Cardiac fibroblast (primary cell): ENCODE measurements around the gene SKAP1.

ENCODE experiments used
- DNase-seq, 2 donors: peaks; one replicate each; pipeline versions ENCODE4 v3.0.0 to v3.0.0-alpha.2; 2010; ENCODE audit warnings: low read depth in 2 of 2
- H3K4me3 ChIP-seq, 2 donors: replicated peaks in 1 of 2; 1 replicate in 1 of 2; 2 replicates in 1 of 2; pipeline ENCODE4 v1.5.1; 2011; ENCODE audit warnings: low read depth in 2 of 2, low read length in 2 of 2, mild to moderate bottlenecking in 2 of 2, moderate library complexity in 1 of 2
- TF ChIP-seq, protein P1 (sequence below): IDR thresholded peaks from one replicate; pipeline ENCODE4 v1.5.1; 2011; ENCODE audit warnings: low read depth, mild to moderate bottlenecking, low read length, inconsistent platforms

SKAP1 gene

DNA sequence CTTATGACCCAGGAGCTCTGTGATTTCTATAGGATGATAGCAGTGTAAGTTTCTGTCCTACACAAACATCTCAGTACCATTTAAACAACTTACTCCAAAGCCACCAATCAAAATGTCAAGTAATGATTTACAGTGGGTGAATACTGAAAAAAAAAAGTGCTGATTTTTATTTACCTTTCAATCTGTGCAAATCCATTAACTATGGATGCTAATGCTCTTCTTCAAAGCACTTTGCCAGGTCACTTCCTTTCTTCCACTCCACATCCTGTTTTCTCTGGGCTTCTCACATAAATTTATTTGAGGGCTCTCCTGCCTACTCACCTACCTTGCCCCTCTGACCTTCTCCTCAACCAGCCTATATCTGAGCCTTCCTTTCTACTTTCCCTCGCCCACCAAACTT lies 101.6 kb downstream of the SKAP1 start:
- no peak overlapping the region for H3K4me3 ChIP-seq
- no peak for DNase-seq
- TF ChIP-seq, protein P1, sequence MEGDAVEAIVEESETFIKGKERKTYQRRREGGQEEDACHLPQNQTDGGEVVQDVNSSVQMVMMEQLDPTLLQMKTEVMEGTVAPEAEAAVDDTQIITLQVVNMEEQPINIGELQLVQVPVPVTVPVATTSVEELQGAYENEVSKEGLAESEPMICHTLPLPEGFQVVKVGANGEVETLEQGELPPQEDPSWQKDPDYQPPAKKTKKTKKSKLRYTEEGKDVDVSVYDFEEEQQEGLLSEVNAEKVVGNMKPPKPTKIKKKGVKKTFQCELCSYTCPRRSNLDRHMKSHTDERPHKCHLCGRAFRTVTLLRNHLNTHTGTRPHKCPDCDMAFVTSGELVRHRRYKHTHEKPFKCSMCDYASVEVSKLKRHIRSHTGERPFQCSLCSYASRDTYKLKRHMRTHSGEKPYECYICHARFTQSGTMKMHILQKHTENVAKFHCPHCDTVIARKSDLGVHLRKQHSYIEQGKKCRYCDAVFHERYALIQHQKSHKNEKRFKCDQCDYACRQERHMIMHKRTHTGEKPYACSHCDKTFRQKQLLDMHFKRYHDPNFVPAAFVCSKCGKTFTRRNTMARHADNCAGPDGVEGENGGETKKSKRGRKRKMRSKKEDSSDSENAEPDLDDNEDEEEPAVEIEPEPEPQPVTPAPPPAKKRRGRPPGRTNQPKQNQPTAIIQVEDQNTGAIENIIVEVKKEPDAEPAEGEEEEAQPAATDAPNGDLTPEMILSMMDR: no peak

DNA sequence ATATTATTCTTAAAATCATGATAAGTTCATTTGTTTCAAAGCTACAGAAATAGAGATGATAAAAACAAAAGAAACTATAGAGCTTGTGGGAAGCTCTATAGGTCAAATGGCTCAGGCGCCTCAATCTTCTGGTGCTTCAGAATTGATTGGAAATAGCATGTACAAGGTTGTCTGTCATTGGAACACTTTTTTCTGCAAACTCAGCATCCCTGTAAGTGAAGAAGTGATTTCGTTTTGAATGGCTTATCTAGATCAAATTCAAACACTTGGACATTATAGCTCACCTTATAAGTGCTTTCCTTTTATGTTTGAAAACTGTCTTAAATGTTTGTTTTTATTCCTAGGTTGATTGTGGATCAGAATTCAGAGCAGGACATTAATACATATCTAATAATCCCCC lies 103.7 kb downstream of the SKAP1 start:
- DNase-seq: no peak
- H3K4me3 ChIP-seq: no peak overlapping the region
- TF ChIP-seq, protein P1: no peak

DNA sequence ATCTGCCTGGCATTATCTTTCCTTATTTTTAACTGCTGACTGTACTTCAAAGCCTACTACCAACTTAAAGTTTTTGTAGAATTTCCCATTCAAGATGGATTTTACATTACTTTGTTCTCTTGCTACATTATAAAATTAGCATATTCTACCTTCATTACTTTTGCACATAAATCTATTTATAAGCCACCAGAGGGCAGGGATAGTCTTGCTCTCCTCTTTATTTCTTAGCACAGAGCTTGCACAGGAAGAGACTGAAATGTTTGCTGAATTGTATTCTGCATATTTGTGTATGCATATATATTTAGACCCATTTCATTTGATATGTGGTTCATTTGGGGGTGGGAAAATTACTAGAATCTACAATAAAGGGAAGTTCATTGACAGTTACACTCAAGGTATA lies 108.0 kb downstream of the SKAP1 start:
- H3K4me3 ChIP-seq: no peak overlapping the region
- DNase-seq: peak; percentile 19 to 34
- TF ChIP-seq, protein P1: no peak

DNA sequence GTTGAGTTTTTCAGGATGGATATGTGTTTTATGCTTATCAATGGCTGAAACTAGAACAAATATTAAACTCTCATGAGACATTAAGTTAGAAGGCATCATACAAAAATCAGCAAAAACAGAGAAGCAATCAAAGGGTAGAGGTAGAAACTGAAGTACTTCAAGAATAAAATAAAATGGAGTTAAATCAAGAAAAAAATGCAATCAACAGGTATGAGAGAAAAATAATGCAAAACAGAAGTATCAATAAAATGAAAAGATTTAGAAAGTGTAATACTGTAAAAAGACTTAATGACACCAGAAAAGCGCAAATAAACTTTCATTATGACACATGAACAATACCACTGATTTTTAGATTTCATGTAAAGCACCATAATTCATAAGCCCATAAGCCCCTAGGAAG lies 112.3 kb downstream of the SKAP1 start:
- no peak for DNase-seq
- TF ChIP-seq, protein P1: no peak
- H3K4me3 ChIP-seq: no peak overlapping the region

DNA sequence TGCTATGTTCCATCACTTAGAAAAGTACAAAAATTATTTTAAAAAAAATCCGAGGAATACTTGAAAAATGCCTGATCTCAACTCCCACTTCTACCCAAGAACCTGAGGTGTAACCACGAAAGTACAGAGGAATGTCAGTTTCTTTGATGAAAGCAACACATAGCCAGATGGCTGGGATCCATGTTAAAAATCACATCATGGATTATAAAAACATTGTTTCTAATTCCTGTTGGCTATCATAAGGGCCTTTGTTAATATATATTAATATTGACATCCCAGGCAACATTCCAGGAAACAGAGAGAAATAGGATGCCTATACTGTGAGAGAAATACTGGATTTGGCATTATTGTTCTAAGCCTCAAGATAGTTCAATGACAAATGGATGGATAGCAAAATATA lies 115.3 kb downstream of the SKAP1 start:
- DNase-seq: no peak
- H3K4me3 ChIP-seq: no peak overlapping the region
- TF ChIP-seq, protein P1: no peak

DNA sequence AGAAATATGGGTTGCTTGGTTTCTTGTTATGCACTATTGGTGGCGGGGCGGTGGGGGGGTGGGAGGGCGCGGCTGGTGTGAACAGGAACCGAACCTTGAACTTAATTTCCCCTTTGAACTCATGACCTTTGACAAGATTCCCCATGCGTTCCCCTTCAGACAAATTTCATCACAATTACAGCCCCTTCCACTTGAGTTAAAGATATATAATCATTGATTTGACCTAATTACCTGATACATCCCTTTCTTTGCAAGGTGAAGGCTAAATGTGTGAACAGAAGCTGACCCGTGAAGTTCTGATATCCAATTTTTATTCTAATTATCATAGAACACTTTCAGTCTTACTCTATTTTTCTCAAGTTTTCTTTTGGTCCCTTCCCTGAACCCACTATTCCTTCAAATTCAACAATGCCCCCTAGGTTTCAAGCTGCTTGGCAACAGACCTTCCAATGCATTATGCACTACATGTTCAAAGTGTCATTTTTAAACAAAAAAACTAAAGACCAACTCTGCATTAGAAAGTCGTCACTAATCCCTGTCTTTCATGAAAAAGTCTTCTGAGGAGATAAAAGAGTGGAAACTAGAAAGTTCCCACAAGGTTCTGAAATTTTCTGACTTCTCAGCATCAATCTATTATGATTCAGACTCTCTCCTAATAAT lies 116.8 kb downstream of the SKAP1 start:
- H3K4me3 ChIP-seq: no peak overlapping the region
- TF ChIP-seq, protein P1: no peak
- DNase-seq: no peak

DNA sequence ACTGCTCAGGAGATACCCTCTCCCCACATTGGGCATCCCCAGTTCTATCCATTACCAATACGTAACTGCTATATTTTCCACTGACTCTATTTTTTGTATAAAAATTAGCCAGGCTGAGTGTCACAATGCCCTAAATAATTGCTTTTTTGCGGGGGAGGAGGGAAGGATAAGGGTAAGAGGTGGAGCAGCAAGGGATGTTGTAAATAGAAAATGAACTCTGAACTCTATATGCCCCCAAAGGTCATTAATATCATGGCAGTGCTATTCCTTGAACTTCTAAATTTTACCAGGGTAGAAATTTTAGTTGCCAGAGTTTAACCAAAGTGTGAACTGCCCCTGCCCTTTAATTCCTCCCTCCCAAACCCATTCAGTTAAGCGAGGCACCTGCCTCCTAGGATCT lies 118.7 kb downstream of the SKAP1 start:
- H3K4me3 ChIP-seq: no peak overlapping the region
- TF ChIP-seq, protein P1: no peak
- DNase-seq: no peak
